GM19468 (cell line): ENCODE data around the gene HK3.

Experiments used
- ATAC-seq: cut with Tn5 transposase; IDR thresholded peaks from one replicate; pipeline ENCODE4 v1.9.1; 2021; ENCODE audit warnings: mild to moderate bottlenecking, moderate library complexity, moderate number of reproducible peaks; ENCODE audit not compliant: unreplicated experiment; ENCODE audit errors: extremely low read depth

Gene HK3

GRCh38 chr5:176886336-176887251 is 12.6 kb downstream of the HK3 start:
- no peak for ATAC-seq

GRCh38 chr5:176884571-176884890 is 14.6 kb downstream of the HK3 start:
- ATAC-seq, result no peak

- no peak for ATAC-seq
These were observed 15.2 kb downstream of the HK3 start for GRCh38 chr5:176883700-176884570.

- no peak for ATAC-seq
These were observed 16.6 kb downstream of the HK3 start for GRCh38 chr5:176882567-176882903.

GRCh38 chr5:176881816-176882566 is 17.2 kb downstream of the HK3 start:
- no peak for ATAC-seq

- ATAC-seq, result no peak
These were observed 18.0 kb downstream of the HK3 start for GRCh38 chr5:176881021-176881749.

- no peak for ATAC-seq
These were observed 18.7 kb downstream of the HK3 start for GRCh38 chr5:176880366-176881020.

- no peak for ATAC-seq
These were observed 19.3 kb downstream of the HK3 start for GRCh38 chr5:176879663-176880361.

- ATAC-seq, result no peak
These were observed 20.1 kb downstream of the HK3 start for GRCh38 chr5:176878906-176879662.

GRCh38 chr5:176878463-176878862 is 20.7 kb downstream of the HK3 start:
- no peak for ATAC-seq

GRCh38 chr5:176877793-176878331 is 21.3 kb downstream of the HK3 start:
- no peak for ATAC-seq

GRCh38 chr5:176876506-176877431 is 22.4 kb downstream of the HK3 start:
- ATAC-seq, result no peak

GRCh38 chr5:176875783-176876505 is 23.2 kb downstream of the HK3 start:
- no peak for ATAC-seq

- no peak for ATAC-seq
These were observed 24.1 kb downstream of the HK3 start for GRCh38 chr5:176875014-176875550.

GRCh38 chr5:176874198-176874780 is 24.9 kb downstream of the HK3 start:
- no peak for ATAC-seq
